ENCODE measurements around the gene CSGALNACT2.

GRCh38 chr10:43090664-43091063 lies 47.6 kb upstream of the CSGALNACT2 start:
- TF ChIP-seq CTCF (IDR thresholded peaks at IDR 0.05), result no peak
- TF ChIP-seq POLR2A (IDR thresholded peaks at IDR 0.05), result no peak

Data from testis (tissue), 2 donors.